ENCODE data around the gene MESP1.
A peak's percentile ranks its signal among the peaks of the same experiment; 100 is the strongest.
"Not testable (repeated sequence)": the region's sequence is repeated elsewhere in the genome, so short reads cannot be mapped to it uniquely, and the experiment has no call there.

The MESP1 gene

GRCh38 chr15:89750560-89751542 lies at the start of gene MESP1:
Gene MESP1 (minus strand): TSS chr15:89751249. CDS start chr15:89751231, 18 bp downstream.
- peak; percentile 90 for DNase-seq

- DNase-seq: no peak
Observed at GRCh38 chr15:89799918-89800498, 49.0 kb upstream of the MESP1 start.

GRCh38 chr15:89799011-89799911 lies 48.2 kb upstream of the MESP1 start:
- DNase-seq: no peak

GRCh38 chr15:89797678-89798201 lies 46.7 kb upstream of the MESP1 start:
- no peak for DNase-seq

- DNase-seq: no peak
Observed at GRCh38 chr15:89795996-89796395, 44.9 kb upstream of the MESP1 start.

- no peak for DNase-seq
Observed at GRCh38 chr15:89794627-89795241, 43.7 kb upstream of the MESP1 start.

GRCh38 chr15:89792106-89792805 lies 41.2 kb upstream of the MESP1 start:
- DNase-seq: no peak

GRCh38 chr15:89790661-89791060 lies 39.6 kb upstream of the MESP1 start:
- DNase-seq: no peak

GRCh38 chr15:89790206-89790605 lies 39.2 kb upstream of the MESP1 start:
- DNase-seq: no peak

GRCh38 chr15:89788585-89788984 lies 37.5 kb upstream of the MESP1 start:
- DNase-seq: not testable (repeated sequence)

GRCh38 chr15:89787944-89788343 lies 36.9 kb upstream of the MESP1 start:
- no peak for DNase-seq

GRCh38 chr15:89785774-89786140 lies 34.7 kb upstream of the MESP1 start:
- no peak for DNase-seq

- DNase-seq: no peak
Observed at GRCh38 chr15:89785064-89785773, 34.2 kb upstream of the MESP1 start.

GRCh38 chr15:89784686-89784960 lies 33.6 kb upstream of the MESP1 start:
- no peak for DNase-seq

GRCh38 chr15:89783861-89784685 lies 33.0 kb upstream of the MESP1 start:
- DNase-seq: no peak

GRCh38 chr15:89783111-89783860 lies 32.2 kb upstream of the MESP1 start:
- no peak for DNase-seq

- not testable (repeated sequence) for DNase-seq
Observed at GRCh38 chr15:89782619-89782950, 31.5 kb upstream of the MESP1 start.

GRCh38 chr15:89781891-89782618 lies 31.0 kb upstream of the MESP1 start:
- DNase-seq: no peak

GRCh38 chr15:89781055-89781454 lies 30.0 kb upstream of the MESP1 start:
- DNase-seq: peak; percentile 20
